Keratinocyte (primary cell): ENCODE measurements around the gene ADAMTS7. TPM values are rescaled to one million over a fixed set of nuclear protein-coding genes. Genes with fewer than 3 reads are reported as not detected.
"Not testable (repeated sequence)": the region's sequence is repeated elsewhere in the genome, so short reads cannot be mapped to it uniquely, and the experiment has no call there.

Source experiments
- DNase-seq: peaks from one replicate; pipeline ENCODE4 v3.0.0-alpha.2; 2011; ENCODE audit warnings: low read depth, missing footprints, low spot score
- FAIRE-seq: peaks from 2 replicates; lab custom pipeline; 2011; peaks lifted over from hg19 to GRCh38; lab: Jason Lieb, UNC
- H2AFZ ChIP-seq: 2 replicates; pipeline ENCODE4 v1.6.0; 2012; ENCODE audit warnings: low read length, control low read depth, inconsistent platforms; ENCODE audit not compliant: control insufficient read depth
- H3K27ac ChIP-seq: 2 replicates; pipeline ENCODE4 v1.5.1; 2011; ENCODE audit warnings: low read length; ENCODE audit not compliant: control insufficient read depth, insufficient read depth
- H3K27me3 ChIP-seq: 3 replicates; pipeline ENCODE4 v1.6.0; 2011; ENCODE audit warnings: low read length; ENCODE audit not compliant: control insufficient read depth, insufficient read depth; ENCODE audit errors: extremely low read depth
- H3K36me3 ChIP-seq, 2 experiments: 2 replicates in 1 of 2; 3 replicates in 1 of 2; pipeline ENCODE4 v1.5.1; 2011; ENCODE audit warnings: low read length in 2 of 2, mild to moderate bottlenecking in 1 of 2; ENCODE audit not compliant: control insufficient read depth in 2 of 2, insufficient read depth in 2 of 2; ENCODE audit errors: extremely low read depth in 1 of 2
- H3K4me1 ChIP-seq: 3 replicates; pipeline ENCODE4 v1.5.1; 2011; ENCODE audit warnings: low read length; ENCODE audit not compliant: control insufficient read depth, insufficient read depth; ENCODE audit errors: extremely low read depth
- H3K4me2 ChIP-seq: 3 replicates; pipeline ENCODE4 v1.6.0; 2011; ENCODE audit warnings: low read depth, low read length; ENCODE audit not compliant: control insufficient read depth, insufficient read depth; ENCODE audit errors: extremely low read depth
- H3K4me3 ChIP-seq, 3 experiments: fragments of 200-600 bp in 1 of 3; sonication (generic) in 1 of 3; 2 replicates in 2 of 3; 3 replicates in 1 of 3; pipeline ENCODE4 v1.5.1; 2011 to 2016; ENCODE audit warnings: low read length in 3 of 3, mild to moderate bottlenecking in 3 of 3, control low read depth in 2 of 3, inconsistent platforms in 1 of 3, low read depth in 1 of 3, mixed read lengths in 1 of 3, mixed run types in 1 of 3, moderate library complexity in 1 of 3; ENCODE audit not compliant: control insufficient read depth in 2 of 3, insufficient read depth in 2 of 3; ENCODE audit errors: extremely low read depth in 1 of 3
- H3K79me2 ChIP-seq: 2 replicates; pipeline ENCODE4 v1.6.0; 2012; ENCODE audit warnings: low read length; ENCODE audit not compliant: control insufficient read depth, insufficient read depth
- H3K9ac ChIP-seq: 3 replicates; pipeline ENCODE4 v1.6.0; 2011; ENCODE audit warnings: low read length; ENCODE audit not compliant: control insufficient read depth, insufficient read depth; ENCODE audit errors: extremely low read depth
- H3K9me1 ChIP-seq: 3 replicates; pipeline ENCODE4 v1.6.0; 2011; ENCODE audit warnings: low read length; ENCODE audit not compliant: control insufficient read depth, insufficient read depth; ENCODE audit errors: extremely low read depth
- H3K9me3 ChIP-seq: 2 replicates; pipeline ENCODE4 v1.5.1; 2012; ENCODE audit warnings: low read depth, low read length; ENCODE audit not compliant: control insufficient read depth
- H4K20me1 ChIP-seq: 3 replicates; pipeline ENCODE4 v1.6.0; 2011; ENCODE audit warnings: low read length; ENCODE audit not compliant: control insufficient read depth, insufficient read depth; ENCODE audit errors: extremely low read depth
- EZH2 ChIP-seq: IDR thresholded peaks from one replicate; pipeline ENCODE4 v1.6.1; 2012; ENCODE audit warnings: inconsistent platforms, mild to moderate bottlenecking, low read length, moderate library complexity
- dilution Hi-C: fragments of 300-500 bp; cut with MboI; formaldehyde crosslinking; loops from one replicate; pipeline ENCODE4 v1.7.0; 2020; ENCODE audit warnings: low sequenced_read_pairs; ENCODE audit not compliant: extremely low pct_ligation_motif_present
- polyA plus RNA-seq, 5 experiments: library from polyadenylated mRNA; depleted of rRNA in 3 of 5; stranded (reverse) in 3 of 5; stranded (forward) in 1 of 5; unstranded in 1 of 5; fragments of >200 nt; gene quantifications; 1 replicate in 1 of 5; 2 replicates in 3 of 5; 3 replicates in 1 of 5; pipeline versions ENCODE4 v1.2.1 to v1.2.3, GENCODE V29; 2011 to 2012; ENCODE audit warnings: missing spikeins in 2 of 5, low read depth in 1 of 5, low replicate concordance in 1 of 5
- TF ChIP-seq, protein P1 (sequence below), 3 experiments: IDR thresholded peaks in 1 of 3; conservative IDR thresholded peaks in 1 of 3; optimal IDR thresholded peaks in 1 of 3; 2 replicates in 2 of 3; 3 replicates in 1 of 3; pipeline versions ENCODE3 to v1.5.1; 2011; ENCODE audit warnings: low read length in 3 of 3, mild to moderate bottlenecking in 3 of 3, moderate library complexity in 2 of 3, control low read depth in 1 of 3, inconsistent platforms in 1 of 3; ENCODE audit not compliant: insufficient read depth in 2 of 3; ENCODE audit errors: extremely low read depth in 1 of 3

Gene ADAMTS7
- polyA plus RNA-seq, 1 donor (not counting 4 experiments of a cell fraction or from before 2014, with no cell fraction given), result 0.13 TPM

DNA sequence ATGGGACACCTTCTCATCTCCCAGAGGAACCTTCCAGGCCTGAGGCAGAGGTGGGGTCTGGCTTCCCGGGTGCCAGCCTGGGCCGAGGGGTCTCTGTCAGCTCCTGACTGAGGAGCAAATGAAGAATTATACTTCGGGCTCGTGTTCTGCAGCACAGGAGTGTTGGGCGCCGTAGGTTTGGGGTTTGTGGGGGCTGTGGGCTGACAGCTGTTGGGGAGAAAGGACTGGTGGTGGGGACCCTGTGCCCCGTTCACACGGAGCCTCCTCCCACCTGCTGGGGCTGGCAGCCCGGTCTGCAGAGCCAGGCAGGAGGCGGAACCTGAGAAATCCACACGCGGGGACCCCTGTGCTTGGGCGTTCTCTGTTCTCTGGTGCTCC lies 59.7 kb downstream of the ADAMTS7 start:
- Histone ChIP-seq H3K27ac (no peak overlapping the region), H3K36me3 (no peaks in the 10 kb centered on the region), H4K20me1 (no peaks in the 10 kb centered on the region), H3K9me1 (no peaks in the 10 kb centered on the region), H2AFZ (no peak overlapping the region), H3K4me2 (no peak overlapping the region), H3K4me3 (no peak overlapping the region), H3K9me3 (no peaks in the 10 kb centered on the region), H3K9ac (no peak overlapping the region), H3K79me2 (no peaks in the 10 kb centered on the region), H3K27me3 (no peaks in the 10 kb centered on the region), H3K4me1 (peaks cover 5% of the 10 kb centered on the region)
- TF ChIP-seq EZH2, result no peak
- TF ChIP-seq, protein P1, sequence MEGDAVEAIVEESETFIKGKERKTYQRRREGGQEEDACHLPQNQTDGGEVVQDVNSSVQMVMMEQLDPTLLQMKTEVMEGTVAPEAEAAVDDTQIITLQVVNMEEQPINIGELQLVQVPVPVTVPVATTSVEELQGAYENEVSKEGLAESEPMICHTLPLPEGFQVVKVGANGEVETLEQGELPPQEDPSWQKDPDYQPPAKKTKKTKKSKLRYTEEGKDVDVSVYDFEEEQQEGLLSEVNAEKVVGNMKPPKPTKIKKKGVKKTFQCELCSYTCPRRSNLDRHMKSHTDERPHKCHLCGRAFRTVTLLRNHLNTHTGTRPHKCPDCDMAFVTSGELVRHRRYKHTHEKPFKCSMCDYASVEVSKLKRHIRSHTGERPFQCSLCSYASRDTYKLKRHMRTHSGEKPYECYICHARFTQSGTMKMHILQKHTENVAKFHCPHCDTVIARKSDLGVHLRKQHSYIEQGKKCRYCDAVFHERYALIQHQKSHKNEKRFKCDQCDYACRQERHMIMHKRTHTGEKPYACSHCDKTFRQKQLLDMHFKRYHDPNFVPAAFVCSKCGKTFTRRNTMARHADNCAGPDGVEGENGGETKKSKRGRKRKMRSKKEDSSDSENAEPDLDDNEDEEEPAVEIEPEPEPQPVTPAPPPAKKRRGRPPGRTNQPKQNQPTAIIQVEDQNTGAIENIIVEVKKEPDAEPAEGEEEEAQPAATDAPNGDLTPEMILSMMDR (optimal IDR thresholded peaks at IDR 0.05 in 1 of 3, IDR thresholded peaks at IDR 0.05 in 1 of 3, conservative IDR thresholded peaks at IDR 0.05 in 1 of 3; ENCODE audit: extremely low read depth in 1 of 3, insufficient read depth in 2 of 3, low read length in 3 of 3), result no peak
- dilution Hi-C loops, result no loop called here
- DNase-seq (no peak), FAIRE-seq (no peak)

DNA sequence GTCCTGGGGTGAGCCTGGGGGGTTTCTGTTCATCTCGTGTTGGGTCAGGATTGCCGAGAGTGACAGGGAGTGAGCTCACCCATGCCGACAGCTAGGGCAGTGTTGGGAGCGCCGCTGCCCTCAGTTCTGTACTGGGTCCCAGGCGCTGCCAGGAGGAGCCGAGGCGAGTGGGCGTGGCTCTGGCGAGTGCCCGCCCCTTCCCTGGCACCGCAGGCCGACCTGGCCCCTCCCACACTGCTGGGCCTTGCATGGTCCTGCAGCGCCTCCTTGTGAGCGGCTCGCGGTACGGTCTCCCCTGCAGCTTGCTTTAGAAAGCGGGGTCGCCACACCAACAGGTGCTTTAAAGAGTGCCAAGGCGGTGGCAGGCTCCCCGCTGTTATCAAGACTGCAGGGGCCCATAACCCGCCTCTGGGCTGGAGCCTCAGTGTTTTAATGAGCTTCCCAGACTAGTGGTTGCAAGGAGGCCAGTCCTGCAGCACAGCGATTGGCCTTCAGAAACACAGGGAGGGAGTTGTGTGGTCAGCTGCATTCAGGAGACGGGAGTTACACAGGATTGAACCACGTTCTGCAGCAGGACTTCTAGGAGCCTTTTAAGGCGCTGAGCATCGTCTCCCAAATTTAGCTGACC lies 60.2 kb downstream of the ADAMTS7 start:
- H3K4me2 ChIP-seq, result peak overlapping the region; percentile 76
- FAIRE-seq (peak; percentile 69), DNase-seq (peak; percentile 73)
- H2AFZ ChIP-seq, result peak overlapping the region; percentile 61
- H3K9ac ChIP-seq, H3K27me3 ChIP-seq, H3K27ac ChIP-seq, H3K79me2 ChIP-seq, H3K9me3 ChIP-seq, dilution Hi-C loops, H3K9me1 ChIP-seq, H3K36me3 ChIP-seq, H3K4me1 ChIP-seq, H4K20me1 ChIP-seq: not testable (repeated sequence)
- H3K4me3 ChIP-seq, result peak overlapping the region in 1 of 3 experiments; percentile 19
- TF ChIP-seq, protein P1 (optimal IDR thresholded peaks at IDR 0.05 in 1 of 3, IDR thresholded peaks at IDR 0.05 in 1 of 3, conservative IDR thresholded peaks at IDR 0.05 in 1 of 3; ENCODE audit: extremely low read depth in 1 of 3, insufficient read depth in 2 of 3, low read length in 3 of 3), result peak; percentile 72 to 91 (median 74)
